ENCODE measurements around the gene ARID4B.

ARID4B gene

DNA sequence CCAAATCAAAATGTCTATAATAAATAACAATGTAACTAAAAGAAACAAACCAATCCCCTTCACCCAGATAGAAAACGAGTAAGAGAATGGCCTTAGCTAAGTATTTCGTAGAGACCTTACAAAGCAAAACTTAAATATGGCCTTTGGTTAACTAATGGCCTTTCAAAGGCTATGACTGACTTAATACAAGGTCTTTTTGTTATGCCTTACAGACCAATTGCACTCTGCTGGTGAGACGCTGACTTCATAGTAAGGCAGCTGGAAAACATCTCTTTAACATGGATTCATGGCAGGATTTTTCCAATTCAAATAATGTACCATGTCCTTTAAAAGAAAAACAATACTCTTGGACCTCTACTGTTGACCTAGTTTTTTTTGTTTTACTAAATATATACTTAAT, 23.5 kb upstream of the ARID4B start:
- no peaks in the 10 kb centered on the region for H3K79me2 ChIP-seq (ENCODE audit: insufficient read depth, low read length)
- H3K27me3 ChIP-seq (ENCODE audit: low read length), result no peaks in the 10 kb centered on the region
- H3F3A ChIP-seq (ENCODE audit: insufficient read depth), result no peaks in the 10 kb centered on the region
- H3K36me3 ChIP-seq (ENCODE audit: low read length), result no peaks in the 10 kb centered on the region
- TF ChIP-seq, protein P1, sequence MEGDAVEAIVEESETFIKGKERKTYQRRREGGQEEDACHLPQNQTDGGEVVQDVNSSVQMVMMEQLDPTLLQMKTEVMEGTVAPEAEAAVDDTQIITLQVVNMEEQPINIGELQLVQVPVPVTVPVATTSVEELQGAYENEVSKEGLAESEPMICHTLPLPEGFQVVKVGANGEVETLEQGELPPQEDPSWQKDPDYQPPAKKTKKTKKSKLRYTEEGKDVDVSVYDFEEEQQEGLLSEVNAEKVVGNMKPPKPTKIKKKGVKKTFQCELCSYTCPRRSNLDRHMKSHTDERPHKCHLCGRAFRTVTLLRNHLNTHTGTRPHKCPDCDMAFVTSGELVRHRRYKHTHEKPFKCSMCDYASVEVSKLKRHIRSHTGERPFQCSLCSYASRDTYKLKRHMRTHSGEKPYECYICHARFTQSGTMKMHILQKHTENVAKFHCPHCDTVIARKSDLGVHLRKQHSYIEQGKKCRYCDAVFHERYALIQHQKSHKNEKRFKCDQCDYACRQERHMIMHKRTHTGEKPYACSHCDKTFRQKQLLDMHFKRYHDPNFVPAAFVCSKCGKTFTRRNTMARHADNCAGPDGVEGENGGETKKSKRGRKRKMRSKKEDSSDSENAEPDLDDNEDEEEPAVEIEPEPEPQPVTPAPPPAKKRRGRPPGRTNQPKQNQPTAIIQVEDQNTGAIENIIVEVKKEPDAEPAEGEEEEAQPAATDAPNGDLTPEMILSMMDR (IDR thresholded peaks at IDR 0.05; ENCODE audit: insufficient read depth, low read length, poor library complexity, severe bottlenecking), result no peak
- TF ChIP-seq EZH2phosphoT487 (conservative IDR thresholded peaks at IDR 0.05; ENCODE audit: low read length), result no peak
- H4K20me1 ChIP-seq (ENCODE audit: low read depth, low read length), result no peaks in the 10 kb centered on the region
- no peak overlapping the region for H3K4me3 ChIP-seq (ENCODE audit: insufficient read depth, low read length, poor library complexity, severe bottlenecking)
- no peak overlapping the region for H3K4me2 ChIP-seq (ENCODE audit: low read depth, low read length, poor library complexity, severe bottlenecking)
- no peaks in the 10 kb centered on the region for H3K9me3 ChIP-seq (ENCODE audit: insufficient read depth, low read length)
- no peak overlapping the region for H2AFZ ChIP-seq (ENCODE audit: low read depth, low read length, severe bottlenecking)
- no peak overlapping the region for H3K9ac ChIP-seq (ENCODE audit: low read length)
- H3K27ac ChIP-seq (ENCODE audit: low read depth, low read length), result no peak overlapping the region
- H3K9me2 ChIP-seq (replicated peaks; ENCODE audit: insufficient read depth, low read length), result no peaks in the 10 kb centered on the region

DNA sequence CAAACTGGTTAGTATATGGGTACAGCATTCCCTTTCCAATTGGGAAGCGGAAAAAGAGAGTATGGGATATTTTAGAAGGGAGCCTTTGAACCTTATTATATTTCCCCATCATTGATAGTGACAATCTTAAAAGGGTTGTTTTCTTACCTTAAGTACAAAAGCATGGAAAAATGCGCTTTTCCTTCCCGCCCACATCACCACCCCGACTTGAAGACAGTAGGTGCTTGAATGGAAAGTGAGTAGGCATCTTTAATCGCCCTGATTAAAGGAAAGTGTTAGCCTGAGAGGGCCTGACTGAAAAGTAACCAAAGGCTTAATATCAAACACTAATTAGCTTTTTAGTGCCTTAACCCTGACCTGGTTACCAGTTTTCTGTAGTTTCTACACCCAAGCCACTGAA, 15.7 kb upstream of the ARID4B start:
- no peaks in the 10 kb centered on the region for H3F3A ChIP-seq (ENCODE audit: insufficient read depth)
- H3K9me2 ChIP-seq (replicated peaks; ENCODE audit: insufficient read depth, low read length), result no peaks in the 10 kb centered on the region
- H3K79me2 ChIP-seq (ENCODE audit: insufficient read depth, low read length), result no peaks in the 10 kb centered on the region
- no peaks in the 10 kb centered on the region for H4K20me1 ChIP-seq (ENCODE audit: low read depth, low read length)
- H3K36me3 ChIP-seq (ENCODE audit: low read length), result peaks cover 6% of the 10 kb centered on the region; the same call in 1 of the 2 replicates
- no peaks in the 10 kb centered on the region for H3K9me3 ChIP-seq (ENCODE audit: insufficient read depth, low read length)
- no peak overlapping the region for H3K27ac ChIP-seq (ENCODE audit: low read depth, low read length)
- no peak overlapping the region for H3K4me3 ChIP-seq (ENCODE audit: insufficient read depth, low read length, poor library complexity, severe bottlenecking)
- no peak overlapping the region for H3K9ac ChIP-seq (ENCODE audit: low read length)
- H2AFZ ChIP-seq (ENCODE audit: low read depth, low read length, severe bottlenecking), result no peak overlapping the region
- TF ChIP-seq, protein P1 (IDR thresholded peaks at IDR 0.05; ENCODE audit: insufficient read depth, low read length, poor library complexity, severe bottlenecking), result no peak
- no peak for TF ChIP-seq EZH2phosphoT487 (conservative IDR thresholded peaks at IDR 0.05; ENCODE audit: low read length)
- H3K27me3 ChIP-seq (ENCODE audit: low read length), result no peaks in the 10 kb centered on the region
- H3K4me2 ChIP-seq (ENCODE audit: low read depth, low read length, poor library complexity, severe bottlenecking), result no peak overlapping the region

DNA sequence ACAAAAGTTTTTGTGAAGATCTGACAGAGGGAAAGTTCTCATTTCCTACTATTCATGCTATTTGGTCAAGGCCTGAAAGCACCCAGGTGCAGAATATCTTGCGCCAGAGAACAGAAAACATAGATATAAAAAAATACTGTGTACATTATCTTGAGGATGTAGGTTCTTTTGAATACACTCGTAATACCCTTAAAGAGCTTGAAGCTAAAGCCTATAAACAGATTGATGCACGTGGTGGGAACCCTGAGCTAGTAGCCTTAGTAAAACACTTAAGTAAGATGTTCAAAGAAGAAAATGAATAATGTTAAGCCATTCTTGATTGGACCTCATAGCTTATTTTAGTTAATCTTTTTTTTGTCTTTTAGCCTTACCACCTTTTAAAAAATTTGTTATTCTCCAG, 14.5 kb upstream of the ARID4B start:
- H3K36me3 ChIP-seq (ENCODE audit: low read length), result peaks cover 10% of the 10 kb centered on the region; the same call in 1 of the 2 replicates
- no peaks in the 10 kb centered on the region for H3K9me2 ChIP-seq (replicated peaks; ENCODE audit: insufficient read depth, low read length)
- TF ChIP-seq EZH2phosphoT487 (conservative IDR thresholded peaks at IDR 0.05; ENCODE audit: low read length), result no peak
- TF ChIP-seq, protein P1 (IDR thresholded peaks at IDR 0.05; ENCODE audit: insufficient read depth, low read length, poor library complexity, severe bottlenecking), result no peak
- H3K27ac ChIP-seq (ENCODE audit: low read depth, low read length), result no peak overlapping the region
- no peaks in the 10 kb centered on the region for H3K9me3 ChIP-seq (ENCODE audit: insufficient read depth, low read length)
- no peaks in the 10 kb centered on the region for H3K27me3 ChIP-seq (ENCODE audit: low read length)
- no peaks in the 10 kb centered on the region for H3K79me2 ChIP-seq (ENCODE audit: insufficient read depth, low read length)
- H3F3A ChIP-seq (ENCODE audit: insufficient read depth), result no peaks in the 10 kb centered on the region
- H4K20me1 ChIP-seq (ENCODE audit: low read depth, low read length), result no peaks in the 10 kb centered on the region
- H3K9ac ChIP-seq (ENCODE audit: low read length), result no peak overlapping the region
- H3K4me3 ChIP-seq (ENCODE audit: insufficient read depth, low read length, poor library complexity, severe bottlenecking), result no peak overlapping the region
- no peak overlapping the region for H3K4me2 ChIP-seq (ENCODE audit: low read depth, low read length, poor library complexity, severe bottlenecking)
- no peak overlapping the region for H2AFZ ChIP-seq (ENCODE audit: low read depth, low read length, severe bottlenecking)
